ENCODE results near the gene MGAT4D. TPM values are rescaled to one million over a fixed set of nuclear protein-coding genes. Genes with fewer than 3 reads are reported as not detected.
A peak's percentile ranks its signal among the peaks of the same experiment; 100 is the strongest.
"Not testable (repeated sequence)": the region's sequence is repeated elsewhere in the genome, so short reads cannot be mapped to it uniquely, and the experiment has no call there.

MGAT4D gene
- total RNA-seq, 1 experiment from 2014 or later: not detected

DNA sequence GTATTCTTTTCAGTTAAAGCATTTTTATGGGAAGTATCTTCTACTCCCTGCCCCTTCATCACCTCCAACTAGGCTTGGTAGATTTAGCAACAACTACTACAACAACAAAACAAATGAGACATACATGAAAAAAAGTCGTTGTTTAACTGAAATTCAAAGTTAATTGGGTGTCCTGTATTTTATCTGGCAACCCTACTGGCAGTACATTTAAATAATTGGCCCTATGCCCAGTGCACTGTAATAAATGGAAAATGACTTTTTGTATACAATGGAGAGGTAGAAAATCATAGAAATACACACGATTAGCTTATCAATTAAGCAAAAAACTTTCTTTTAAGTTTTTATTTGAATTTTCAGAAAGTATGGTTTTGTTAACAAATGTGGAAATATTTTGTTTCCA, 49.3 kb downstream of the MGAT4D start:
- in situ Hi-C loops (cut with HindIII; ENCODE audit: low pct_unique_long_range_greater_than_20kb, low sequenced_read_pairs): no loop called here
- peak; percentile 12 for DNase-seq (ENCODE audit: low read depth)

DNA sequence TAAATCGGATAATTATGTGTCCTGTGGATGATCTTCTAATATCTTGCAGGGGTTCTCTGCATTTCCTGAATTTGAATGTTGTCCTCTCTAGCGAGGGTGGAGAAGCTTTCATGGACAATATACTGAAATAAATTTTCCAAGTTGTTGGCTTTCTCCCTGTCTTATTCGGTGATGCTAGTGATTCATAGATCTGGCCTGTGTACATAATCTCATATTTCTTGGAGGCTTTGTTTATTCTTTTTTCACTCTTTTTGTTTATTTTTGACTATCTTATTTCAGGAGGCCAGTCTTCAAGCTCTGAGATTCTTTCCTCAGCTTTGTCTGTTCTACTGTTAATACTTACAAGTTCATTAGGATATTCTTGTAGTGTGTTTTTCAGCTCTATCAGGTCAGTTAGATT, 49.9 kb downstream of the MGAT4D start:
- in situ Hi-C loops (cut with HindIII; ENCODE audit: low pct_unique_long_range_greater_than_20kb, low sequenced_read_pairs): no loop called here
- no peak for DNase-seq (ENCODE audit: low read depth)

DNA sequence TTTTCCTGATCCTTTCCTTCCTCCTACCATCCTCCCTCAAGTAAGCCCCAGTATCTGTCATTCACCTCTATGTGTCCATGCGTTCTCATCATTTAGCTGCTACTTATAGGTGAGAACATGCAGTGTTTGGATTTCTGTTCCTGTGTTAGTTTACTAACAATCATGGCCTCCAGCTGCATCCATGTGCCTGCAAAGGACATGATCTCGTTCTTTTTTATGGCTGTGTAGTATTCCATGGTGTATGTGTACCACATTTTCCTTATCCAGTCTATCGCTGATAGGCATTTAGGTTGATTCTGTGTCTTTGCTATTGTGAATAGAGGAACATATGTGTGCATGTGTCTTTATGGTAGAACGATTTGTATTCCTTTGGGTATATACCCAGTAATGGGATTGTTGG, 53.7 kb downstream of the MGAT4D start:
- in situ Hi-C loops (cut with HindIII; ENCODE audit: low pct_unique_long_range_greater_than_20kb, low sequenced_read_pairs); DNase-seq (ENCODE audit: low read depth): not testable (repeated sequence)

GRCh38 chr4:140439644-140440142, 58.4 kb downstream of the MGAT4D start:
- in situ Hi-C loops (cut with HindIII; ENCODE audit: low pct_unique_long_range_greater_than_20kb, low sequenced_read_pairs): no loop called here
- DNase-seq (ENCODE audit: low read depth): no peak

DNA sequence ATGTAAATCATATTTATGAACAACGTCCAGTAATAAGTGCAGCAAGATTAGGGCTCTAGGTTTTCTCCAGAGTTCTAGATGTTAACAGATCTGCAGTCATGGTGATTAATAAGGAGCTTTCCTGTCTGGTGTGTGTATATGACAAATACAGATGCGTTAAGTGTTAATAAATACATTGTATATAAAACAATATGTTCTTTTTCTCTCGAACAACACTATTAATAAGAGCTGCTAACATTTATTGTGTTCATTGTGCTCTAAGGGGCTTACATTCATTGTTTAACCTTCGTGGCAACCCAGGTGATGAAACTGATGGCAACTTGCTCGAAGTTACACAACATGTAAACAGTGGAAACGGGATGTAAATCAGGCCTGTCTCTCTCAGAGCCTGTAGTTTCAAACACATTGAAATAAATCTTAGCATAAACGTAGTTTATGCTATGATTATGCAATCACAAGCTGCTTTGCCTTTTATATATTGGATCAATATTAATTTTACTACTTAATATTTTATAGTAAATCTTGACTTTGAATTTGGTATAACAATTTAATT, 70.1 kb downstream of the MGAT4D start:
- in situ Hi-C loops (cut with HindIII; ENCODE audit: low pct_unique_long_range_greater_than_20kb, low sequenced_read_pairs): no loop called here
- no peak for DNase-seq (ENCODE audit: low read depth)

- in situ Hi-C loops (cut with HindIII; ENCODE audit: low pct_unique_long_range_greater_than_20kb, low sequenced_read_pairs): no loop called here
- peak; percentile 82 for DNase-seq (ENCODE audit: low read depth)
Observed at GRCh38 chr4:140427106-140427918, 70.8 kb downstream of the MGAT4D start, which contains the start of gene CLGN. Gene CLGN (minus strand): TSS chr4:140427648. CDS start chr4:140413078, 14,570 bp downstream.

DNA sequence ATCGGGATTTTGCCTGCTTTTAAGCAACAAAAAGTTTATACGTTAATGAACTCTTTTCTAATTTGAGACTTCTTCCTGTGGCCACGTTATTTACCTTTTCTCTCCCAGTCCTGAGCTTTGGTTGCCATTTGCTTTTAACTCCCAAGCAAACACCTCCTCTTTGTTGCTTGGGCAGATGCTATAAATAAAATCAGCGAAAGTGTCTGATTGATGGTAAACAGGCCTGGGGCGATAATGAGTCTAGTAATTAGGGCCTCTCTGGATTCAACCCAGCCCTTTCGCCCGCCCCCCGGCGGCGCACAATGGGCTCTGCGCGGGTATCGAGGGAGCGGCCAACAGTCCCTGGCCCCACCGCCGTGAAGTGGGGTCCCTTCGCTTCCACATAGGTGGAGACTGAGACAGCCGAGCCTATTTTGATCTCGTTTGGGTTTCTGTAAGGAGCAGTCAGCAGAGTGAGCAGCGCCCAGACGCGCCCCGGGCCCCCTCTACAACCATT, 71.4 kb downstream of the MGAT4D start:
- DNase-seq (ENCODE audit: low read depth): peak; percentile 11
- in situ Hi-C loops (cut with HindIII; ENCODE audit: low pct_unique_long_range_greater_than_20kb, low sequenced_read_pairs): no loop called here

DNA sequence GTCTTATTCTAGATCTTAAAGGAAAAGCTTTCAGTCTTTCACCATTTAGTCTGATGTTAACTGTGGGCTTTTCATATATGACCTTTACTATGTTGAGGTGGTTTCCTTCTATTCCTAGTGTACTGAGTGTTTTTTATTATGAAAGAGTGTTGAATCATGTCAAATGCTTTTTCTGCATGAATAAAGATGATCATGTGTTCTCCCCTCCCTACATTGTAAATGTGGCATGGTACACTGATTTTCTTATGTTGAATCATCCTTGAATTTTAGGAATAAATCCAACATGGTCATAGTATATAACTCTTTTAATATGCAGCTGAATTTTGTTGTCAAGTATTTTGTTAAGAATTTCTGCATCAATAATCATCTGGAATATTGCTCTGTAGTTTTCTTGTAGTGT, 75.0 kb downstream of the MGAT4D start:
- peak; percentile 26 for DNase-seq (ENCODE audit: low read depth)
- in situ Hi-C loops (cut with HindIII; ENCODE audit: low pct_unique_long_range_greater_than_20kb, low sequenced_read_pairs): no loop called here

DNA sequence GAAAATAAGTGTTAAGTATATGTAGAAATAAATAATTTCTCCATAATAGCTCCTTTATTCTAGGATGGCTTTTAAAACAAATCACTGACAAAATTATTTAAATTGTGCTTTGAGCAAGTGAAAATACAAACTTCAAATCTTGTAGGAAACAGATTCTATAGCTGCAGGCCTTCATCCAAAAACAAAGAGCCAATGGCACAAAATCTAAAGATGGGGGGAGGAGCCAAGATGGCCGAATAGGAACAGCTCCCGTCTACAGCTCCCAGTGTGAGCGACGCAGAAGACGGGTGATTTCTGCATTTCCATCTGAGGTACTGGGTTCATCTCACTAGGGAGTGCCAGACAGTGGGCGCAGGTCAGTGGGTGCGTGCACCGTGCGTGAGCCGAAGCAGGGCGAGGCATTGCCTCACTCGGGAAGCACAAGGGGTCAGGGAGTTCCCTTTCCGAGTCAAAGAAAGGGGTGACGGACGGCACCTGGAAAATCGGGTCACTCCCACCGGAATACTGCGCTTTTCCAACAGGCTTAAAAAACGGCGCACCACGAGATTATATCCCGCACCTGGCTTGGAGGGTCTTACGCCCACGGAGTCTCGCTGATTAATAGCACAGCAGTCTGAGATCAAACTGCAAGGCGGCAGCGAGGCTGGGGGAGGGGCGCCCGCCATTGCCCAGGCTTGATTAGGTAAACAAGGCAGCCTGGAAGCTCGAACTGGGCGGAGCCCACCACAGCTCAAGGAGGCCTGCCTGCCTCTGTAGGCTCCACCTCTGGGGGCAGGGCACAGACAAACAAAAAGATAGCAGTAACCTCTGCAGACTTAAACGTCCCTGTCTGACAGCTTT, 84.7 kb downstream of the MGAT4D start:
- DNase-seq (ENCODE audit: low read depth); in situ Hi-C loops (cut with HindIII; ENCODE audit: low pct_unique_long_range_greater_than_20kb, low sequenced_read_pairs): not testable (repeated sequence)

GRCh38 chr4:140408974-140409373, 89.1 kb downstream of the MGAT4D start:
- in situ Hi-C loops (cut with HindIII; ENCODE audit: low pct_unique_long_range_greater_than_20kb, low sequenced_read_pairs): no loop called here
- DNase-seq (ENCODE audit: low read depth): no peak

GRCh38 chr4:140406292-140406691, 91.8 kb downstream of the MGAT4D start:
- DNase-seq (ENCODE audit: low read depth): no peak
- in situ Hi-C loops (cut with HindIII; ENCODE audit: low pct_unique_long_range_greater_than_20kb, low sequenced_read_pairs): no loop called here

DNA sequence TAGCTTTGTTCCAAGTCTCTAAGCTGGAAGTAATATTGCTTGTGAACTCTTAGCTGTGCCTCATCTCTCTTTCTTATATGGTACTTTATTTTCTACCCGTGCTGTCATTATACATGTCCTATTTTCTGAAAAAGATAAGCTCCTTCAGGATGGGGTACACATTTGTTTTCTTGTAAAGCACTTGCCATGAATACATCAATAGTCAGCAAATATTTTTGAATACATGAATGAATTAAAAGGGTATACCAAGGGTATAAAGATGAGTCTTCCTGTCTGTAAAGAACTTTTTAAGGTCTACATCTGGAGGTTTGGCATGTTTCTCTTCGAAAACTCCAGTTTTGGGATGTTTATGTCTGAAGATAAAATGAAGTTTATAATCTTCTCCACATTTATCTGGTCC, 98.0 kb downstream of the MGAT4D start:
- in situ Hi-C loops (cut with HindIII; ENCODE audit: low pct_unique_long_range_greater_than_20kb, low sequenced_read_pairs): no loop called here
- DNase-seq (ENCODE audit: low read depth): no peak

DNA sequence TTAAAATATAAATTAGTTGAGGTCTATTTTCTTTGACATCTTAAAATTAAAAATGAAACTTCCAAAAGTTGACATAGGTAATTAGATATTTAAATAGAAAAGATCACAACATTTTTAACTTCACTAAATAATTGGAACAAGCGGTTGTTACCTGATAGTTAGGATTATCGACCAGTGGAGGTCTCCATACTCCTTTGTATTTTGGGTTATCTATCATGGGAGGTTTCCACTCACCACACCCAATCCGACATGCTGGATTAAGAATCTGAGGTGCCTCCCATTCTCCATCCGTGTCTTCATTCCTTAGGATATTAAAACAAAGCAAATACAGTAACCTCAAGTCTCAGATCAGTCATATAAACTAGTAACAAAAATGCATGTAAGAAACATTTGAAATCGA, 102.4 kb downstream of the MGAT4D start:
- in situ Hi-C loops (cut with HindIII; ENCODE audit: low pct_unique_long_range_greater_than_20kb, low sequenced_read_pairs): no loop called here
- no peak for DNase-seq (ENCODE audit: low read depth)

Other genes with a start within 250 kb of the MGAT4D start
- gene SCOC, start 124.6 kb downstream of the MGAT4D start, total RNA-seq (2014; rRNA removed; shearing (Covaris generic); ENCODE audit: low replicate concordance): 56.7 and 85.9 TPM in 2 replicates
- 14.0 and 17.2 TPM in 2 replicates for gene CLGN, start 70.6 kb downstream of the MGAT4D start, total RNA-seq (2014; rRNA removed; shearing (Covaris generic); ENCODE audit: low replicate concordance)
- gene ELMOD2, start 25.9 kb upstream of the MGAT4D start, total RNA-seq (2014; rRNA removed; shearing (Covaris generic); ENCODE audit: low replicate concordance): 13.1 and 41.8 TPM in 2 replicates
- gene UCP1, start 70.7 kb upstream of the MGAT4D start, total RNA-seq (2014; rRNA removed; shearing (Covaris generic); ENCODE audit: low replicate concordance): not detected in 2 replicates

All from Caki2 (cell line).